Measurements from ENCODE around the gene TCF7L1.

The TCF7L1 gene

DNA sequence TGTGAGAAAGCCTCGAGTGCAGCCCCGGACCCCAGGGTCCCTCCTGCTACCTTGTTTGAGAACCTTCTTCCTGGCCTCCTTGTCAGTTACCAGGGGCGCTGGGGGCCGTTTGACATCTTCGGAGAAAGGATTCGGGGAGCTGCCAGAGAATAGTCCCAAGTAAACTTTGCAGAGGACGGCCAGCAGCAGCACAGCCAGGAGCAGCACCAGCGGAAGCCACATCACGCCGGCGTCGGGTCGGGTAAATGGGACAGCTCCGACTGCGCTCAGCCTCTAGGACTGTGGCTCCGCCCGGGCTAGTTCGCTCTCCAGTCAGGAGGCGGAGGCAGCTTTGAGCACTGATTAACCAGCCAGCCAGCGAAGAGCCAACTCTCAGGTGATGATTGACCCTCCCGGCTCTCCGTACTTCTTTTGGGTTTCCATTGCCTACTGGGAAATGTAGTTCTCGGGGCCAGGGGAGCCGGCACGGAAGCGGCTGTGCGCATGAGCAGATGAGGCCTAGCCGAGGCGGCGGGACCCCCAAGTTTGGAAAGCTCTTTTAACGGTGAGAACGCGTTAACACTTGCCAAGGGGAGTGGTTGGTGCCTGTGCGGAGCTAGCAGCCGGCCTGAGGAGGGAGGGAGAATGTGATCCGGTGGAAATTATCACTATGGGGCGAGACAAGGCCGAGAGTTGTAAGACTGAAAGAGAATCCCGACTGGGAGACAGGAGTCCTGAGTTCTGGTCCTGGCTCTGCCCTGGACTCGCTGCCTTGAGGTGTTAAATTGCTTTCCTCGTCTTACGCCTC lies 221.3 kb downstream of the TCF7L1 start, which contains the start of the genes ELMOD3 and RETSAT:
Gene ELMOD3 (plus strand): TSS at position 484 of the 787 bp plus-strand sequence. CDS start 2,430 bp downstream, outside the sequence.
Gene RETSAT (minus strand): TSS at position 243 of the 787 bp plus-strand sequence. CDS start 21 bp downstream, at position 222.
- TF ChIP-seq EZH2 (IDR thresholded peaks at IDR 0.05; ENCODE audit: borderline replicate concordance, low read length) (no peak), CTCF (IDR thresholded peaks at IDR 0.05; ENCODE audit: low read length) (no peak)
- H3K36me3 ChIP-seq (ENCODE audit: insufficient read depth, low read length): peaks cover 42% of the 10 kb centered on the region
- H3K4me3 ChIP-seq (ENCODE audit: low read depth, low read length, poor library complexity, severe bottlenecking): peak within 1 kb of the TSS; percentile 79
- H4K20me1 ChIP-seq (ENCODE audit: insufficient read depth, low read length): no peaks in the 10 kb centered on the region
- H3K27me3 ChIP-seq (ENCODE audit: insufficient read depth, low read length): no peaks in the 10 kb centered on the region
- H3K79me2 ChIP-seq (ENCODE audit: insufficient read depth, low read length): no peaks in the 10 kb centered on the region
- no peaks in the 10 kb centered on the region for H3F3A ChIP-seq (ENCODE audit: insufficient read depth, low read length)
- H3K9me2 ChIP-seq (ENCODE audit: low read depth, low read length): no peaks in the 10 kb centered on the region
- H3K9ac ChIP-seq (ENCODE audit: low read length): peak within 1 kb of the TSS; percentile 87
- H3K27ac ChIP-seq (ENCODE audit: low read depth, low read length, poor library complexity, severe bottlenecking): peak within 1 kb of the TSS; percentile 15
- peak within 1 kb of the TSS; percentile 56; the same call in 1 of the 2 replicates for H2AFZ ChIP-seq (ENCODE audit: low read length)
- H3K4me1 ChIP-seq (ENCODE audit: insufficient read depth, low read length, severe bottlenecking): peaks cover 27% of the 10 kb centered on the region
- peak within 1 kb of the TSS; percentile 99 for H3K4me2 ChIP-seq (ENCODE audit: low read length)
- no peaks in the 10 kb centered on the region for H3K9me3 ChIP-seq (ENCODE audit: low read length)

GRCh38 chr2:85355073-85355410 lies 221.8 kb downstream of the TCF7L1 start:
- peak overlapping the region; percentile 2 for H3K27ac ChIP-seq (ENCODE audit: low read depth, low read length, poor library complexity, severe bottlenecking)
- peaks cover 27% of the 10 kb centered on the region for H3K4me1 ChIP-seq (ENCODE audit: insufficient read depth, low read length, severe bottlenecking)
- TF ChIP-seq EZH2 (IDR thresholded peaks at IDR 0.05; ENCODE audit: borderline replicate concordance, low read length) (no peak), CTCF (IDR thresholded peaks at IDR 0.05; ENCODE audit: low read length) (no peak)
- no peaks in the 10 kb centered on the region for H3F3A ChIP-seq (ENCODE audit: insufficient read depth, low read length)
- H3K27me3 ChIP-seq (ENCODE audit: insufficient read depth, low read length): no peaks in the 10 kb centered on the region
- peaks cover 42% of the 10 kb centered on the region for H3K36me3 ChIP-seq (ENCODE audit: insufficient read depth, low read length)
- H3K4me3 ChIP-seq (ENCODE audit: low read depth, low read length, poor library complexity, severe bottlenecking): peak overlapping the region; percentile 79
- H3K9ac ChIP-seq (ENCODE audit: low read length): peak overlapping the region; percentile 80
- H3K79me2 ChIP-seq (ENCODE audit: insufficient read depth, low read length): no peaks in the 10 kb centered on the region
- H3K9me2 ChIP-seq (ENCODE audit: low read depth, low read length): no peaks in the 10 kb centered on the region
- peak overlapping the region; percentile 3; the same call in 1 of the 2 replicates for H2AFZ ChIP-seq (ENCODE audit: low read length)
- H3K4me2 ChIP-seq (ENCODE audit: low read length): peak overlapping the region; percentile 90
- H3K9me3 ChIP-seq (ENCODE audit: low read length): no peaks in the 10 kb centered on the region
- H4K20me1 ChIP-seq (ENCODE audit: insufficient read depth, low read length): no peaks in the 10 kb centered on the region

DNA sequence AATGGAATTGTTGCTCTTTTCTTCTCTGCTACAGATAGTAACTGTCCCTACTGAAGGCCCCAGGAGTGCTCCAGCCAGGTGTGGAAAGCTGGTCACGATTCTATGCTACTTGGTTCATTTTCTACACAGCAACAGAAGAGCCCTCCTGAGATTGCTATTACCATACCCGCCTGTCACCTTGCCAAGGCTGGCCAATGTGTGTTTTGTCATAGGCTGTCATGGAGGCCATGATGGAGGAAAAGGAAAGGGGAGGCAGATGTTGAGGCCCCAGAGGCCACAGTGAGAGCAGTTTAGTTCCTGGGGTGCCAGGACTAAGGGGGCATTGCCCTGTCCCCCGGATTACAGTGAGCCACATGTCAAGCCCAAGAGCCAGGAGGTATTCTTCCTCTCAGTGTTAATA lies 222.3 kb downstream of the TCF7L1 start:
- TF ChIP-seq EZH2 (IDR thresholded peaks at IDR 0.05; ENCODE audit: borderline replicate concordance, low read length) (no peak), CTCF (IDR thresholded peaks at IDR 0.05; ENCODE audit: low read length) (no peak)
- Histone ChIP-seq H3K9me2 (ENCODE audit: low read depth, low read length) (no peaks in the 10 kb centered on the region), H4K20me1 (ENCODE audit: insufficient read depth, low read length) (no peaks in the 10 kb centered on the region), H3K4me1 (ENCODE audit: insufficient read depth, low read length, severe bottlenecking) (peaks cover 27% of the 10 kb centered on the region), H3K4me3 (ENCODE audit: low read depth, low read length, poor library complexity, severe bottlenecking) (peak overlapping the region; percentile 79), H2AFZ (ENCODE audit: low read length) (no peak overlapping the region), H3K27me3 (ENCODE audit: insufficient read depth, low read length) (no peaks in the 10 kb centered on the region), H3K4me2 (ENCODE audit: low read length) (peak overlapping the region; percentile 90), H3K36me3 (ENCODE audit: insufficient read depth, low read length) (peaks cover 37% of the 10 kb centered on the region), H3F3A (ENCODE audit: insufficient read depth, low read length) (no peaks in the 10 kb centered on the region), H3K27ac (ENCODE audit: low read depth, low read length, poor library complexity, severe bottlenecking) (no peak overlapping the region), H3K9me3 (ENCODE audit: low read length) (no peaks in the 10 kb centered on the region), H3K79me2 (ENCODE audit: insufficient read depth, low read length) (no peaks in the 10 kb centered on the region), H3K9ac (ENCODE audit: low read length) (peak overlapping the region; percentile 80)

Measured in OCI-LY1 (cell line).